ENCODE measurements around the gene OXT.

OXT gene

GRCh38 chr20:3088031-3088430, 16.6 kb downstream of the OXT start:
- TF ChIP-seq POLR2AphosphoS5 (IDR thresholded peaks at IDR 0.05; ENCODE audit: low read depth, low read length), result no peak
- TF ChIP-seq SIN3A (IDR thresholded peaks at IDR 0.05; ENCODE audit: borderline replicate concordance, insufficient read depth, low read length), result no peak
- no peak for TF ChIP-seq REST (IDR thresholded peaks at IDR 0.05; ENCODE audit: insufficient read depth in 1 of 2, low read depth in 2 of 2, low read length in 2 of 2)
- no peak for TF ChIP-seq TAF1 (IDR thresholded peaks at IDR 0.05; ENCODE audit: borderline replicate concordance, insufficient read depth, low read length)
- TF ChIP-seq FOXP2 (optimal IDR thresholded peaks at IDR 0.05; ENCODE audit: borderline replicate concordance, extremely low read depth, extremely low read length, insufficient read depth), result no peak

GRCh38 chr20:3090565-3090964, 19.1 kb downstream of the OXT start:
- TF ChIP-seq SIN3A (IDR thresholded peaks at IDR 0.05; ENCODE audit: borderline replicate concordance, insufficient read depth, low read length) (no peak), REST (IDR thresholded peaks at IDR 0.05; ENCODE audit: insufficient read depth in 1 of 2, low read depth in 2 of 2, low read length in 2 of 2) (no peak), POLR2AphosphoS5 (IDR thresholded peaks at IDR 0.05; ENCODE audit: low read depth, low read length) (no peak), TAF1 (IDR thresholded peaks at IDR 0.05; ENCODE audit: borderline replicate concordance, insufficient read depth, low read length) (no peak), FOXP2 (optimal IDR thresholded peaks at IDR 0.05; ENCODE audit: borderline replicate concordance, extremely low read depth, extremely low read length, insufficient read depth) (no peak)

GRCh38 chr20:3092611-3093379, 21.4 kb downstream of the OXT start:
- TF ChIP-seq SIN3A (IDR thresholded peaks at IDR 0.05; ENCODE audit: borderline replicate concordance, insufficient read depth, low read length) (no peak), TAF1 (IDR thresholded peaks at IDR 0.05; ENCODE audit: borderline replicate concordance, insufficient read depth, low read length) (no peak), FOXP2 (optimal IDR thresholded peaks at IDR 0.05; ENCODE audit: borderline replicate concordance, extremely low read depth, extremely low read length, insufficient read depth) (no peak)

GRCh38 chr20:3093861-3094361, 22.5 kb downstream of the OXT start:
- TF ChIP-seq TAF1 (IDR thresholded peaks at IDR 0.05; ENCODE audit: borderline replicate concordance, insufficient read depth, low read length) (no peak), SIN3A (IDR thresholded peaks at IDR 0.05; ENCODE audit: borderline replicate concordance, insufficient read depth, low read length) (no peak), POLR2AphosphoS5 (IDR thresholded peaks at IDR 0.05; ENCODE audit: low read depth, low read length) (no peak), REST (IDR thresholded peaks at IDR 0.05; ENCODE audit: insufficient read depth in 1 of 2, low read depth in 2 of 2, low read length in 2 of 2) (no peak), FOXP2 (optimal IDR thresholded peaks at IDR 0.05; ENCODE audit: borderline replicate concordance, extremely low read depth, extremely low read length, insufficient read depth) (no peak)

GRCh38 chr20:3094848-3095629, 23.6 kb downstream of the OXT start:
- TF ChIP-seq REST (IDR thresholded peaks at IDR 0.05; ENCODE audit: insufficient read depth in 1 of 2, low read depth in 2 of 2, low read length in 2 of 2) (no peak), SIN3A (IDR thresholded peaks at IDR 0.05; ENCODE audit: borderline replicate concordance, insufficient read depth, low read length) (no peak), TAF1 (IDR thresholded peaks at IDR 0.05; ENCODE audit: borderline replicate concordance, insufficient read depth, low read length) (no peak), POLR2AphosphoS5 (IDR thresholded peaks at IDR 0.05; ENCODE audit: low read depth, low read length) (no peak), FOXP2 (optimal IDR thresholded peaks at IDR 0.05; ENCODE audit: borderline replicate concordance, extremely low read depth, extremely low read length, insufficient read depth) (no peak)

Data from PFSK-1 (cell line).